RWPE1 (cell line): Measurements from ENCODE around the gene LARGE1.

Experiments used
- CTCF ChIA-PET: fragments of 350-600 bp; sonication (Branson Sonifier 250); formaldehyde crosslinking; extraction: SDS; loops from one replicate; lab custom pipeline; 2021; lab: Yijun Ruan, JAX
- POLR2A ChIA-PET: fragments of 400-600 bp; formaldehyde crosslinking; extraction: SDS; loops from one replicate; lab custom pipeline; 2020; ENCODE audit warnings: antibody characterized with exemption; ENCODE audit not compliant: low non-redundant PET; lab: Yijun Ruan, JAX
- DNase-seq: peaks from one replicate; pipeline ENCODE4 v3.0.0; 2012; ENCODE audit warnings: low spot score
- H3K27ac ChIP-seq: fragments of 450-650 bp; 2 replicates; pipeline ENCODE4 v1.5.1; 2017
- CTCF ChIP-seq: fragments of 450-650 bp; conservative IDR thresholded peaks from 2 replicates; pipeline ENCODE4 v1.5.1; 2017; ENCODE audit warnings: low read depth, mild to moderate bottlenecking

Gene LARGE1

DNA sequence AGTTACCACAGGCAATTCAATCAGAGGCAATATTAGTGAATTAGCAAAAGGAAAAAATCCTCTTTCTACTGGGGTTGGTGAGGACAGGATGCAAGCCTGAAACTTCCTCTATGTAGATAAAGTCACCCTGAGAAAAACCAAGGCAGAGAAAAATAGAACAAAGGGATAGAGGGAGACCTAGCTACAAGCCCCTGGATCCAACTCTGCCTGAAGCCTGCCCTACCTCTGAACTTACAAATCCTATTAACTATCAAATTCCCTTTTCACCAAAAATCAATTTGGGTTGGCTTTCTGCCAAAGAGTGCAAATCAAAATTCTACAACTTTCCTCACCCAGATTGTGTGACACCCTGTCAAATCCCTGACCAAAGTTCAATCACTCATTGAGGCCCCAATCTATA lies 161.3 kb downstream of the LARGE1 start:
- no peak for DNase-seq
- ChIA-PET POLR2A (no interaction called here), CTCF (no interaction called here)
- TF ChIP-seq CTCF, result no peak
- H3K27ac ChIP-seq, result no peak overlapping the region

GRCh38 chr22:33757802-33758483 lies 162.3 kb downstream of the LARGE1 start:
- ChIA-PET CTCF (no interaction called here), POLR2A (no interaction called here)
- DNase-seq, result no peak
- no peak for TF ChIP-seq CTCF
- no peak overlapping the region for H3K27ac ChIP-seq

- no peak for TF ChIP-seq CTCF
- POLR2A ChIA-PET, result no interaction called here
Measured at GRCh38 chr22:33757041-33757801, 163.1 kb downstream of the LARGE1 start.

DNA sequence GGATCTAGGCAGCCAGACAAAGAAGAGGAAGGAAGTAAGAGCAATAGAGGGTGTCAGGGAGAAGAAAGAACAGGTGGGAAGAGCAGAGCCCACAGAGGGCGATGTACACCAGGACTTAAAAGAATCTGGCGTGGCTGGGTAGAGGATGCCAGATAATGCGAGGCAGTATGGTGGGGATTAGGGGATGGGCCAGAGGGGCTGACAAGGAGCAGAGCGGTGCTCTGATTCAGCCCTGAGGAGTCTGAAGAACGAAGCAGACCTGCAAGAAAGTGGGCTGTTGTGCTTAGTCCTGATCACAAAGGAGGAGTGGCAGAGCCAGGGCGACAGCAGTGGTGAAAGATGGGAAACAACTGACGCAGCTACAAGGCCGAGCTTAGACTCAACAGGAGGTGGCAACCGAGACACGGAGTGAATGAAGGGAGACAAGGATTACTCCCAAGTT lies 163.7 kb downstream of the LARGE1 start:
- no peak for DNase-seq
- ChIA-PET POLR2A (no interaction called here), CTCF (no interaction called here)
- TF ChIP-seq CTCF, result no peak
- no peak overlapping the region for H3K27ac ChIP-seq

More at GRCh38 chr22:33757041-33757801, 163.1 kb downstream of the LARGE1 start:
- CTCF ChIA-PET, result no interaction called here
- no peak overlapping the region for H3K27ac ChIP-seq
- DNase-seq, result no peak

DNA sequence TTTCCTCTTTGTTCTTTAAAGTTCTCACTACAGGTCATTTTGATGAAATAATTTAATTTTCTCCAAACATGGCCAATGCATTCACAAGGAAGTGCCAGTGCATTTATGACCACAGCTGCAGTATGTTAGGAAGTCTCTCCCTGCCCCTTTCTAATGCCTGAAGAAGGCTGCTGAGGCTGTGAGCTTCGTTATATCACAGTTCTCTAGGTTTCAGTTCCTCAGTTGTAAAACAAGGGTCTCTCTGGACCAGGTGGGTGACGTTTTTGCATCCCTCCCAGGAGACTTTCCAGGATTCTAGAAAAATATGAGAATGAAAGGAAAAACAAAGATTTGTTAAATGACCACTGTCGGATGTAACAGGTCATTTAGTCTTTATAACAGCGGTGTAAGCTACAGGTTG lies 171.6 kb downstream of the LARGE1 start:
- no peak overlapping the region for H3K27ac ChIP-seq
- ChIA-PET POLR2A (no interaction called here), CTCF (no interaction called here)
- no peak for DNase-seq
- TF ChIP-seq CTCF, result no peak

GRCh38 chr22:33747576-33748180 lies 172.6 kb downstream of the LARGE1 start:
- ChIA-PET CTCF (no interaction called here), POLR2A (no interaction called here)
- no peak overlapping the region for H3K27ac ChIP-seq
- no peak for TF ChIP-seq CTCF
- DNase-seq, result no peak
